Heart right ventricle (tissue), 16 donors: ENCODE data around the gene SRGAP3. TPM values are rescaled to one million over a fixed set of nuclear protein-coding genes. Genes with fewer than 3 reads are reported as not detected.

Source experiments
- ATAC-seq, 8 donors: fragments of 200-7000 bp; cut with Tn5 transposase; one replicate each; pipeline ENCODE4 v1.9.1; 2020; ENCODE audit warnings: mild to moderate bottlenecking in 8 of 8, moderate library complexity in 8 of 8, moderate number of reproducible peaks in 1 of 8
- DNase-seq, 2 donors: peaks; one replicate each; pipeline ENCODE4 v3.0.0-alpha.2; 2020
- H3K27ac ChIP-seq, 10 donors: fragments of 200-600 bp; sonication (generic) in 2 of 10; one replicate each; pipeline versions ENCODE4 v1.5.0 to v1.8.0; 2020 to 2022; ENCODE audit warnings: mild to moderate bottlenecking in 3 of 10
- H3K27me3 ChIP-seq, 7 donors: fragments of 200-600 bp; one replicate each; pipeline ENCODE4 v1.8.0; 2021 to 2022; ENCODE audit warnings: mild to moderate bottlenecking in 2 of 7
- H3K36me3 ChIP-seq, 9 donors: fragments of 200-600 bp; sonication (generic) in 1 of 9; one replicate each; pipeline versions ENCODE4 v1.5.0 to v1.8.0; 2020 to 2022; ENCODE audit warnings: mild to moderate bottlenecking in 2 of 9
- H3K4me1 ChIP-seq, 9 donors: fragments of 200-600 bp; sonication (generic) in 1 of 9; one replicate each; pipeline versions ENCODE4 v1.5.0 to v1.8.0; 2020 to 2022; ENCODE audit warnings: mild to moderate bottlenecking in 4 of 9
- H3K4me3 ChIP-seq, 10 donors: fragments of 200-600 bp; sonication (generic) in 2 of 10; one replicate each; pipeline versions ENCODE4 v1.5.0 to v1.8.0; 2020 to 2022; ENCODE audit warnings: mild to moderate bottlenecking in 7 of 10, moderate library complexity in 2 of 10
- H3K9me3 ChIP-seq, 11 donors: fragments of 200-600 bp in 10 of 11; sonication (generic) in 2 of 11; one replicate each; pipeline versions ENCODE4 v1.5.0 to v1.8.0; 2013 to 2022; ENCODE audit warnings: mild to moderate bottlenecking in 2 of 11, control low read depth in 1 of 11, moderate library complexity in 1 of 11
- WGBS, 2 donors: extraction: QIAGEN DNeasy Blood & Tissue Kit; methylation state at CpG; one replicate each; pipeline ENCODE4 v1.1.7; 2013; ENCODE audit warnings: inconsistent platforms in 1 of 2; 5-methylcytosine and 5-hydroxymethylcytosine counted together
- intact Hi-C, 10 donors: fragments of 100-400 bp; cut with DNase I; formaldehyde crosslinking; loops; one replicate each; pipeline versions ENCODE4 v1.11.1 to v1.14.2; 2022
- polyA plus RNA-seq, 2 donors: library from polyadenylated mRNA; stranded (reverse); fragments of 200-250 nt; gene quantifications; one replicate each; pipeline ENCODE4 v1.2.3, GENCODE V29; 2013
- total RNA-seq, 10 donors: library from RNA; stranded (reverse); fragmentation: NEBNext Ultra II Directional in 3 of 10; extraction: Animal tissue kit (Norgen Biotek cat#: 25700) in 3 of 10; gene quantifications; one replicate each; pipeline versions ENCODE4 v1.2.1 to v1.2.4, GENCODE V29; 2021 to 2023
- TF ChIP-seq, protein P1 (sequence below), 9 donors: fragments of 200-600 bp; sonication (generic) in 2 of 9; IDR thresholded peaks; one replicate each; pipeline versions ENCODE4 v1.5.0 to v1.8.0; 2021 to 2022; ENCODE audit warnings: antibody characterized with exemption in 9 of 9, mild to moderate bottlenecking in 5 of 9, moderate library complexity in 1 of 9
- donor health status: Arrhythmogenic right ventricular cardiomyopathy.
- donor health status: ischemic (EF 13 %, LVEDD 7.1; RV severe dilation, severe dysfunction).
- donor health status: healthy with polysubstance abuse.
- donor health status: DM: no; HTN: yes; CAD: no.
- donor health status: DM: no; HTN: no; CAD: no.
- donor health status: ischemic (EF 25% LVEDD 6.9; RV normal size, moderate dysfunction).
- donor health status: ischemic (EF 25% LVEDD 5.7; RV mildly dilated, moderate dysfunction).
- donor health status: healthy.
- donor health status: DM: yes; HTN: yes; CAD: no.
- donor health status: Ischemic cardiomyopathy.
- donor health status: ischemic (EF 35%, LVEDD 5.7; RV mildly dilated, moderate dysfunction).
- donor health status: nonischemic (EF 11% LVEDD 7.7; RV severe dilation, severe dysfunction).
- donor health status: DM: yes; HTN: yes; CAD: no.
- donor health status: PGD.
- donor health status: ischemic (EF 29% LVEDD 5.4; RV normal size, mild dysfunction).
- donor health status: nonischemic (EF 23%, LVEDD 6.1; RV moderate dilation, normal function).

Gene SRGAP3
- total and polyA plus RNA-seq, 12 donors = 0.67 to 16.1 (median 10.6) TPM

DNA sequence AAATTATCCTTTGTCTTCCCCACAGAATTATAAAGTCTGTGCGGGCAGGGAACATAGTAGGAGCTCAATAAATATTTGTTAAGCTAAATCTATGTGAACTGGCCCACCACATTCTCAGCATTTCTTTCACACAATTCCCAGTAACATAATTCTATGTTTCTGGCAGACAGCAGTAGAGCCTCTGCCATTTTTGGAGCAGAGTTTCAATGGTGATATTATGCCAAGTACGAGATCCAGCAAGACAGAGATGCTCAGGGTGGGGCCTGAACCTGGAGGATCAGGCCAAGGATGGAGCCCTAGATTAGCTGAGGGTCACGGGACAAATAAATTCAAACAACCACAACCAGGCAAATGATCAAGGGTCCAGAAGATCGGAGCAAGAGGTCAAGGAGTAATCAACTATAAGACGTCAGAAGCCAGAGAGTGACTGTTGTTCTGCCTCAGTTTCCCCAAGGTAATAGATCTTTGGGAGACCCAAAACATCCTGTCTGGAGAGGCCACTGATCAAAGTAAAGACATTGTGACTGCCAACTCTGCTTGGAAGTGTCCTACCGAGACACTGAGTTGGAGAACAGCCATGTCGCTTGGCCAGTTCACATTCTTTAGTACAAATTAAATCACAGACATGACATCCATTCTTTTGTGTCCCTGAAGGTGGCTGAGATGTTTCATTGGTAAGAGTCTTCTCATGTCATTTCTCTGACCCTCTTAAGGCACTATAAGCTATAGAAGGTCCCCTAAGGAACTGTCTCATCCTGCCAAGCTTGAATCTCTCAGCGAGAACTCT lies 15.4 kb downstream of the SRGAP3 start:
- H3K27me3 ChIP-seq = no peaks in the 10 kb centered on the region
- TF ChIP-seq, protein P1, sequence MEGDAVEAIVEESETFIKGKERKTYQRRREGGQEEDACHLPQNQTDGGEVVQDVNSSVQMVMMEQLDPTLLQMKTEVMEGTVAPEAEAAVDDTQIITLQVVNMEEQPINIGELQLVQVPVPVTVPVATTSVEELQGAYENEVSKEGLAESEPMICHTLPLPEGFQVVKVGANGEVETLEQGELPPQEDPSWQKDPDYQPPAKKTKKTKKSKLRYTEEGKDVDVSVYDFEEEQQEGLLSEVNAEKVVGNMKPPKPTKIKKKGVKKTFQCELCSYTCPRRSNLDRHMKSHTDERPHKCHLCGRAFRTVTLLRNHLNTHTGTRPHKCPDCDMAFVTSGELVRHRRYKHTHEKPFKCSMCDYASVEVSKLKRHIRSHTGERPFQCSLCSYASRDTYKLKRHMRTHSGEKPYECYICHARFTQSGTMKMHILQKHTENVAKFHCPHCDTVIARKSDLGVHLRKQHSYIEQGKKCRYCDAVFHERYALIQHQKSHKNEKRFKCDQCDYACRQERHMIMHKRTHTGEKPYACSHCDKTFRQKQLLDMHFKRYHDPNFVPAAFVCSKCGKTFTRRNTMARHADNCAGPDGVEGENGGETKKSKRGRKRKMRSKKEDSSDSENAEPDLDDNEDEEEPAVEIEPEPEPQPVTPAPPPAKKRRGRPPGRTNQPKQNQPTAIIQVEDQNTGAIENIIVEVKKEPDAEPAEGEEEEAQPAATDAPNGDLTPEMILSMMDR (IDR thresholded peaks at IDR 0.05) = no peak
- H3K9me3 ChIP-seq = no peaks in the 10 kb centered on the region
- no peak for DNase-seq
- WGBS, 2 donors = 79 to 86% methylated on average over 8 of the region's 8 CpGs
- H3K36me3 ChIP-seq = peaks cover 0 to 3% (median 0%) of the 10 kb centered on the region in 9 donors
- no peak overlapping the region for H3K4me3 ChIP-seq
- no peak for ATAC-seq
- H3K27ac ChIP-seq = no peak overlapping the region
- peaks cover 0 to 28% (median 17%) of the 10 kb centered on the region in 9 donors for H3K4me1 ChIP-seq
- intact Hi-C loops = no loop called here

DNA sequence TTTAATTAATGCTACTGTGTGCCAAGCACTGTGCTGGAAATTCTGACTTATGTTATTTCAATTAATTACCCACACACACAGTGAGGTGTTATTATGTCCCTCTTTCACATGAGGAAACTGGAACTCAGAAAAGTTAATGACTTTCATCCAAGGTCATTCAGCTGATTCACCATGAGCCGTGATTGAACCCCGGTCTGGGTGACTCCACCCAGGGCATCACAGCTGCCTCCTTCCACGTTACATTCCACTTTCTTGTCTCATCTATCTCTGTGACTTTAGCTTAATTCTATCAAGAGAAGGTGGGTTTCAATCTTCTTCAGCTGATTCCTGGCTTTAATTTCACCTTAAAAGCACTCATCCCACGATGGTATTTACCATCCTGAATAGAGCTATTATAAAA lies 16.3 kb downstream of the SRGAP3 start:
- DNase-seq (no peak), ATAC-seq (no peak)
- TF ChIP-seq, protein P1 (IDR thresholded peaks at IDR 0.05) = no peak
- no peak overlapping the region for H3K27ac ChIP-seq
- peaks cover 0 to 3% (median 0%) of the 10 kb centered on the region in 9 donors for H3K36me3 ChIP-seq
- intact Hi-C loops = no loop called here
- peaks cover 0 to 29% (median 17%) of the 10 kb centered on the region in 9 donors for H3K4me1 ChIP-seq
- 75 to 80% methylated on average over 4 of the region's 4 CpGs for WGBS, 2 donors
- no peaks in the 10 kb centered on the region for H3K9me3 ChIP-seq
- no peaks in the 10 kb centered on the region for H3K27me3 ChIP-seq
- H3K4me3 ChIP-seq = no peak overlapping the region

DNA sequence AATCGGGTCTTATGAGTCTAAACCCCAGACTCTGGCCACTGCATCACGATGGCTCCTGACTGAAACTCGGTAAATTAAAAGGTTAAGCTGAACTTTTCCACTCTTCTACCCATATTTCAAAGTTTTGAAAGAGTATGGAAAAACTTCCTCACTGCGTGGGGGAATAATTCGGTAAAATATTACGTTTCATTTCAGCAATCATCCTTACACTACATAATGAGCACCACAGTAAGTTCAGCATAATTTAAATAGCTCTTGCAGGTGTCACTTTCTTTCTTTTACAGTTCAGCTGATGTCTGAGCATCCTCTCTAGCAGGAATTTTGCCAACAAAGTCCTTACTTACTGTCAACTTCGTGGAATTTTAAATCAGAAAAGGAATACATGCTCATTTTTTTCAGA lies 17.5 kb downstream of the SRGAP3 start:
- no peaks in the 10 kb centered on the region for H3K27me3 ChIP-seq
- H3K36me3 ChIP-seq = peaks cover 0 to 3% (median 0%) of the 10 kb centered on the region in 9 donors
- TF ChIP-seq, protein P1 (IDR thresholded peaks at IDR 0.05) = no peak
- H3K4me1 ChIP-seq = peaks cover 0 to 29% (median 17%) of the 10 kb centered on the region in 9 donors
- intact Hi-C loops = no loop called here
- H3K27ac ChIP-seq = no peak overlapping the region
- 85 to 89% methylated on average over 7 of the region's 7 CpGs for WGBS, 2 donors
- ATAC-seq (no peak), DNase-seq (no peak)
- H3K4me3 ChIP-seq = no peak overlapping the region
- H3K9me3 ChIP-seq = no peaks in the 10 kb centered on the region

DNA sequence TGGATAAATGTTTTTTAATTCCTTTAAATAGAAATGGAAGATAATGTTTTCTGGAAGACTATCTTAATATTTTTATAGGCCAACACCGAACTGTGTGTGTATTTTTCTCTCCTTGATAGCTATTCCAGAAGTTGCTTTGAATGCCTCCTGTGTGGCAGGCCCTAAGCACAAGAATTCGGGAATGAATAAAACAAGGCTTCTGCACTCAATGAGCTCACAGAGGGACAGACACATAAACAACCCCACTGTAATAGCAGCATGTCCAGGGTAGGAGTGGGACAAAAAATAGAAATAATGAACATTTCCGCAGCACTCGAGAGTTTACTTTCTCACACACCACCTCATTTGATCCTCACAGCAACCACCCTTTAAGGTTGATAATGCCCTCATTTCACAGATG lies 18.0 kb downstream of the SRGAP3 start:
- 68 to 71% methylated on average over 4 of the region's 4 CpGs for WGBS, 2 donors
- ATAC-seq = no peak
- H3K27ac ChIP-seq = no peak overlapping the region
- peaks cover 0 to 3% (median 0%) of the 10 kb centered on the region in 9 donors for H3K36me3 ChIP-seq
- peaks cover 0 to 31% (median 17%) of the 10 kb centered on the region in 9 donors for H3K4me1 ChIP-seq
- TF ChIP-seq, protein P1 (IDR thresholded peaks at IDR 0.05) = no peak
- no peaks in the 10 kb centered on the region for H3K9me3 ChIP-seq
- no peak for DNase-seq
- no peak overlapping the region for H3K4me3 ChIP-seq
- intact Hi-C loops = no loop called here
- no peaks in the 10 kb centered on the region for H3K27me3 ChIP-seq
